Choroid plexus epithelial cell (primary cell): Measurements from ENCODE around the gene LRPPRC.

Experiments used
- DNase-seq: peaks from one replicate; pipeline ENCODE4 v3.0.0-alpha.2; 2010; ENCODE audit warnings: low read depth
- H3K4me3 ChIP-seq: 2 replicates; pipeline ENCODE4 v1.5.1; 2011; ENCODE audit warnings: low read depth, mild to moderate bottlenecking, control low read depth, low read length, moderate library complexity
- TF ChIP-seq, protein P1 (sequence below): conservative IDR thresholded peaks from 2 replicates; pipeline ENCODE4 v1.5.1; 2011; ENCODE audit warnings: low read depth, mild to moderate bottlenecking, control low read depth, inconsistent platforms, low read length, moderate library complexity

LRPPRC gene

DNA sequence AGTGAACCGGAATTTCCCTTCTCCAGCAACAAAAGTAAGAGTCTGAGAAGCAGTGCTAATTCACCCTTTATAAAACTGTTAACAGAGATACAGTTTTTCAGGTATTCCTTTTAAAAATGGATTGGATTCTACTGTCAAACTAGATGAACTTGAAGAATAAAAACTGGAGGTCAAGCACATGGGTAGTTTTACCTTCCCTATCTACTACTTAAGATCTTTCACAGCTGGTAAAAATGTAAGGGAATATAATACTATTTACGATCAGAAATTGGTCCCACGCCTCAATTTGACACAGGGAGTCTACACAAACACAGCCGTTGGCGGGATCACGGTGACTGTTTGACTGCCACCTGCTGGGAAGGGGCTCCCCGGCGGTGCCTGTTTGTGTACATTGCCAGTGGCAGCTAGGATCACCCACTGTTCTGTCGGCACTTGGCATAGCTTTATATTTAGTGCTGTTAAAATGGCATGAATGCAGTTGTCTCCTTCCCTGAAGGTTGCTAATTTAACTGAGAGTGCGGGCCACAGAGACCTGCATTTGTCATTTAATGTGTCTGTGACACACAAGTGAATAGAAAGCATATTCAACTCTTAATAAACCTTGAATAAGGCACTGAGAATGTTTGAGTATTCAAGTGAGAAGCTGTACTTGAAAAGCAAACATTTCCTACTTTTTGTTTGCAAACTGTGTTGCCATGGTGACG lies 97.5 kb downstream of the LRPPRC start:
- peak; percentile 71 for DNase-seq
- TF ChIP-seq, protein P1, sequence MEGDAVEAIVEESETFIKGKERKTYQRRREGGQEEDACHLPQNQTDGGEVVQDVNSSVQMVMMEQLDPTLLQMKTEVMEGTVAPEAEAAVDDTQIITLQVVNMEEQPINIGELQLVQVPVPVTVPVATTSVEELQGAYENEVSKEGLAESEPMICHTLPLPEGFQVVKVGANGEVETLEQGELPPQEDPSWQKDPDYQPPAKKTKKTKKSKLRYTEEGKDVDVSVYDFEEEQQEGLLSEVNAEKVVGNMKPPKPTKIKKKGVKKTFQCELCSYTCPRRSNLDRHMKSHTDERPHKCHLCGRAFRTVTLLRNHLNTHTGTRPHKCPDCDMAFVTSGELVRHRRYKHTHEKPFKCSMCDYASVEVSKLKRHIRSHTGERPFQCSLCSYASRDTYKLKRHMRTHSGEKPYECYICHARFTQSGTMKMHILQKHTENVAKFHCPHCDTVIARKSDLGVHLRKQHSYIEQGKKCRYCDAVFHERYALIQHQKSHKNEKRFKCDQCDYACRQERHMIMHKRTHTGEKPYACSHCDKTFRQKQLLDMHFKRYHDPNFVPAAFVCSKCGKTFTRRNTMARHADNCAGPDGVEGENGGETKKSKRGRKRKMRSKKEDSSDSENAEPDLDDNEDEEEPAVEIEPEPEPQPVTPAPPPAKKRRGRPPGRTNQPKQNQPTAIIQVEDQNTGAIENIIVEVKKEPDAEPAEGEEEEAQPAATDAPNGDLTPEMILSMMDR: peak; percentile 49
- no peak overlapping the region for H3K4me3 ChIP-seq

DNA sequence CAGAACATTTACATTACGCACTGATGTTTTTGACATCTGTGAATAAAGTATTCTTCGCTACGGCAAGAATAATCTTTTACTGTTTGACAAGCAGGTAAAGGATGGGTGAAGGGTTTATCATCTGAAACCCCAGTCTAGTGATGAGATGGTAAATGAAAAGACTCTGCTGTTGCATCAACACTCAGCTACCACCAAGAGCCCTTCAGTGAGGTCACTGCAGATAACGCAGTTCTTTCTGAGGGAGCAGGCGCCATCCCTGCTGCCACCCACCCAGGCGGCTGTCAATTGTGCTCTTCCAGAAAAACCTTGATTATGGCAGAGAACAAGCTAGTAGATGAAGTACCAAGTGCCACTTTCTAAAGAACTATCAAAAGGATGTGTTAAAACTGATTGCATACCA lies 98.3 kb downstream of the LRPPRC start:
- H3K4me3 ChIP-seq: no peak overlapping the region
- no peak for DNase-seq
- TF ChIP-seq, protein P1: no peak

DNA sequence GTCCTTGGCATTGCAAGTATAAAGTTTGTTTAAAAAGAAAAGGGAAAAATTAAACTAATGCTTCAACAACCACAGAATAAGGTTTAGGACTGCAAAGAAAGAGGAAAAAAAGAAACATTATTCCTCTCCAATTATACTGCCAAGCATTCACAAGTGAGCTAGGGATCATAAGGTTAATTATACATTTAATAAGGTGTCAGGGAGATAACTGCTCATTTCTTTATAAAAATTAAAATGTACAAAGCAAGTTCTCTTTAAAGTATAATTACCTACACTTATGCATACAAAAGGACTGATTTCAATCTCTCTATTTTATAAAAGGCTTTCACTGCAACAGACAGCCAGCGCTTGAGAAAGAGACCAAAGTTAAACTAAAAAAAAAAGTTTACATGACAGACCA lies 98.9 kb downstream of the LRPPRC start:
- DNase-seq: no peak
- no peak overlapping the region for H3K4me3 ChIP-seq
- TF ChIP-seq, protein P1: no peak

DNA sequence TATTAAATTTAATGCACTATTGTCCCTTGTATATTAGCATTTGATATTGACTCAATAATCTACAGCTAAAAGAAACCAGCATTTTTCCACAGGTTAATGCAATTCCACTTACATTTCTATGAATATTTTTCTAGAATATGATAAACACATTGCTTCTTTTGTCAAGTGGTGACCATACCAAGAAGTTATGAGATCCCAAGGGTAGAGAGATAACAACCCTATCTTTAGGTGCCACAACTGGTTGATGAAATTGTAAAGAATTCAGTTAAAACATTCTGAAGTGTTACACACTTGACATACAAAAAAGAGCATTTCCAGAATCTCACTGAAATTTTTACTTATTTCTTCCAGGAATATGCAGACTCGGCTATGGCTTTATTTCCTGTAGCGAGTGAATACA lies 101.0 kb downstream of the LRPPRC start:
- no peak overlapping the region for H3K4me3 ChIP-seq
- TF ChIP-seq, protein P1: no peak
- DNase-seq: no peak

DNA sequence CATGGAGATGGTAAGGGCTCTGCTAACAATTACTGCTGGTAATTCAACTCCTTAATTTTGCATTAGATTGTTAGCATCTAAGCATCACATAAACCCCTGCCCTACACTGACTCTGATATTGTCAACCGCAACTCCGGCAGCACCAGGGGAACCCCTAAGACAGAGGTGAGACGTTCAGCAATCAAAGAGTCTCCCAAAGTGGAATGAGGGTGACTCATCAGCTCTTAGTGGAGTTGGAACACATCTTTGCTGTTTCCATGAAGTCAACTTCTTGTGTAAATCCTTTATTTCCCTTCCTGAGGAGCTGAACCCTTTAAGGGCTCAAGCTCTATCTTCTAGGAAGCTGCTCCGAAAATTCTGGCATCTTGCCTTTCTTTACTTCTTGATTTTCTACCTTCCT lies 104.9 kb downstream of the LRPPRC start:
- TF ChIP-seq, protein P1: no peak
- H3K4me3 ChIP-seq: no peak overlapping the region
- peak; percentile 79 for DNase-seq

DNA sequence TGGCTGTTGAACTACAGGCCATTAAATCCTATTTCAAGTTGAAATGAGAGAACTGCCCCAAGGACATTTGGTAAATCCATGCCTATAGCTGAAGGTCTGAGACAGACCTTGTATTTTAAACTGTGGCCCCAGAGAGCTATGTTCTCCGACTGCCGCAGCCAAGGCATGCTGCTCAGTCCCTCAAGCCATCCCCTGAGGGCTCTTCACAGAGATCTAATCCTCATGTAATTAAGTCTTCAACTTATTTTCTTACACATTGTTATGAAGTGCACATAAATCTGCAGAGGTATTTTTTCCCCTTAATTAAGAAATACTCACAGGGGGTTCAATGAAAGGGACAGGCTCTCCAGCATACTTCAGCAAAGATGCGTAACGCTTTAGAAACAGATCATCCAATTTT lies 106.4 kb downstream of the LRPPRC start:
- H3K4me3 ChIP-seq: no peak overlapping the region
- TF ChIP-seq, protein P1: no peak
- no peak for DNase-seq

DNA sequence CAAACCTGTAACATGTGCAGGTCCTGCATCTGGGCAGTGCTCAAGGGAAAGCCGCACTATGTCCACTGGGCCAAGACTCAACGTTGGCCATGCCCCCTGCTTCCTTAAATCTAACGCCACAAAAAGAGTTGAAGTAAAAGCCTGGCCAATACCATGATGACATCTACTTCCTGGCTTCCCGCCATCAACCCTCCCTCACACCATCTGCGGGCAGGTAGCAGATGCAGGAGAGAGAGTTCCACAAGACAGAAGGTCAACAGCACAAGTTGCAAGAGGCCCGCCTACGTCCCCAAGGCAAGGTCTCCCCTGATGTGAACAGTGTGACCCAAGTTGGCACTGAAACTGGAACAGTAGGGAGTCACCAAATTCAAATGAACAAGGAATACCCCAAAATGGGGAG lies 108.6 kb downstream of the LRPPRC start:
- TF ChIP-seq, protein P1: no peak
- no peak for DNase-seq
- no peak overlapping the region for H3K4me3 ChIP-seq
